Spleen (tissue), 11 donors: ENCODE data around the gene ERICH3. TPM values are rescaled to one million over a fixed set of nuclear protein-coding genes. Genes with fewer than 3 reads are reported as not detected.
A peak's percentile ranks its signal among the peaks of the same experiment; 100 is the strongest.

Experiments
- DNase-seq: peaks from one replicate; pipeline ENCODE4 v3.0.0-alpha.2; 2020
- H3K27ac ChIP-seq, 8 donors: fragments of 200-600 bp; sonication (generic) in 7 of 8; 1 replicate in 4 of 8; 2 replicates in 4 of 8; pipeline versions ENCODE4 v1.5.0 to v1.8.0; 2016 to 2021; ENCODE audit warnings: inconsistent platforms in 4 of 8, mild to moderate bottlenecking in 4 of 8, moderate library complexity in 1 of 8
- H3K27me3 ChIP-seq, 7 donors: fragments of 200-600 bp; sonication (generic) in 6 of 7; replicated peaks in 1 of 7; 1 replicate in 4 of 7; 2 replicates in 3 of 7; pipeline versions ENCODE4 v1.5.0 to v1.8.0; 2016 to 2021; ENCODE audit warnings: inconsistent platforms in 3 of 7, mild to moderate bottlenecking in 1 of 7
- H3K36me3 ChIP-seq, 6 donors: fragments of 200-600 bp; sonication (generic) in 5 of 6; 1 replicate in 4 of 6; 2 replicates in 2 of 6; pipeline versions ENCODE4 v1.5.0 to v1.8.0; 2016 to 2021; ENCODE audit warnings: inconsistent platforms in 2 of 6
- H3K4me1 ChIP-seq, 6 donors: fragments of 200-600 bp; sonication (generic) in 5 of 6; 1 replicate in 3 of 6; 2 replicates in 3 of 6; pipeline versions ENCODE4 v1.5.0 to v1.8.0; 2016 to 2021; ENCODE audit warnings: inconsistent platforms in 3 of 6
- H3K4me3 ChIP-seq, 8 donors: fragments of 200-600 bp; sonication (generic) in 7 of 8; 1 replicate in 4 of 8; 2 replicates in 4 of 8; pipeline versions ENCODE4 v1.5.0 to v1.8.0; 2016 to 2021; ENCODE audit warnings: inconsistent platforms in 4 of 8, mild to moderate bottlenecking in 4 of 8, moderate library complexity in 2 of 8
- H3K9me3 ChIP-seq, 8 donors: fragments of 200-600 bp; sonication (generic) in 7 of 8; 1 replicate in 4 of 8; 2 replicates in 4 of 8; pipeline versions ENCODE4 v1.5.0 to v1.8.0; 2016 to 2021; ENCODE audit warnings: inconsistent platforms in 4 of 8
- CTCF ChIP-seq, 11 experiments: fragments of 200-600 bp in 7 of 11; fragments of 450-650 bp in 4 of 11; sonication (generic) in 4 of 11; IDR thresholded peaks in 8 of 11; conservative IDR thresholded peaks in 3 of 11; 1 replicate in 7 of 11; 2 replicates in 4 of 11; pipeline versions ENCODE4 v1.4.0 to v1.8.0; 2016 to 2021; ENCODE audit warnings: antibody characterized with exemption in 11 of 11, inconsistent platforms in 4 of 11, mild to moderate bottlenecking in 1 of 11
- POLR2A ChIP-seq, 3 donors: fragments of 450-650 bp; IDR thresholded peaks; one replicate each; pipeline ENCODE4 v1.5.1; 2017; ENCODE audit warnings: antibody characterized with exemption in 3 of 3, mild to moderate bottlenecking in 1 of 3
- POLR2AphosphoS5 ChIP-seq, 3 donors: sonication (generic); formaldehyde crosslinking; IDR thresholded peaks; one replicate each; pipeline ENCODE4 v1.5.1; 2017; ENCODE audit warnings: antibody characterized with exemption in 3 of 3
- WGBS, 5 donors: extraction: QIAGEN DNeasy Blood & Tissue Kit in 3 of 5; methylation state at CpG; one replicate each; pipeline versions ENCODE4 v1.1.5 to v1.1.7; 2013 to 2018; 5-methylcytosine and 5-hydroxymethylcytosine counted together
- intact Hi-C: fragments of 100-400 bp; cut with DNase I; formaldehyde crosslinking; loops from one replicate; pipeline ENCODE4 v1.15.0; 2023; ENCODE audit warnings: low total_unique reads
- polyA plus RNA-seq, 3 donors: library from polyadenylated mRNA; stranded (reverse); fragments of 200-250 nt; gene quantifications; one replicate each; pipeline ENCODE4 v1.2.1, GENCODE V29; 2013
- total RNA-seq, 7 donors: library from RNA; depleted of rRNA in 3 of 7; stranded (reverse); fragments of >200 nt in 3 of 7; fragmentation: NEBNext Ultra II Directional in 4 of 7; extraction: Animal tissue kit (Norgen Biotek cat#: 25700) in 4 of 7; gene quantifications; one replicate each; pipeline versions ENCODE4 v1.1.0 to v1.2.1, GENCODE V29; 2016 to 2021
- donor health status: healthy with polysubstance abuse.
- donor health status: DM: no; HTN: no; CAD: no; lungs with moderate emphysema.
- donor health status: DM: no; HTN: no; CAD: no.
- donor health status: Bipolar disorder and iron deficiency.
- donor health status: healthy.
- donor health status: DM: no; HTN: no; CAD: no.
- donor health status: DM: yes; HTN: yes; CAD: no.

The ERICH3 gene
- total and polyA plus RNA-seq, 10 donors: 0.15 to 0.65 (median 0.35) TPM; not detected in 1

GRCh38 chr1:74578101-74578500 is 95.5 kb downstream of the ERICH3 start:
- Histone ChIP-seq H3K27me3 (no peaks in the 10 kb centered on the region), H3K36me3 (no peaks in the 10 kb centered on the region), H3K27ac (no peak overlapping the region), H3K9me3 (no peaks in the 10 kb centered on the region), H3K4me3 (no peak overlapping the region), H3K4me1 (peaks cover 0 to 6% (median 0%) of the 10 kb centered on the region in 6 donors)
- intact Hi-C loops: no loop called here
- 79 to 92% (median 89%) methylated on average over 2 of the region's 2 CpGs for WGBS, 5 donors
- TF ChIP-seq POLR2A (IDR thresholded peaks at IDR 0.05): no peak
- no peak for TF ChIP-seq POLR2AphosphoS5 (IDR thresholded peaks at IDR 0.05)
- no peak for TF ChIP-seq CTCF (IDR thresholded peaks at IDR 0.05 in 8 of 11, conservative IDR thresholded peaks at IDR 0.05 in 3 of 11)
- no peak for DNase-seq

- DNase-seq: no peak
- Histone ChIP-seq H3K27ac (no peak overlapping the region), H3K9me3 (no peaks in the 10 kb centered on the region), H3K27me3 (no peaks in the 10 kb centered on the region), H3K4me1 (no peaks in the 10 kb centered on the region), H3K4me3 (no peak overlapping the region), H3K36me3 (no peaks in the 10 kb centered on the region)
- TF ChIP-seq POLR2AphosphoS5 (IDR thresholded peaks at IDR 0.05): no peak
- TF ChIP-seq CTCF (IDR thresholded peaks at IDR 0.05 in 8 of 11, conservative IDR thresholded peaks at IDR 0.05 in 3 of 11): no peak
- TF ChIP-seq POLR2A (IDR thresholded peaks at IDR 0.05): no peak
- 76 to 90% (median 81%) methylated on average over 6 of the region's 6 CpGs for WGBS, 5 donors
- intact Hi-C loops: no loop called here
Measured at GRCh38 chr1:74571891-74572290, 101.7 kb downstream of the ERICH3 start.

GRCh38 chr1:74571493-74571800 is 102.1 kb downstream of the ERICH3 start:
- no peaks in the 10 kb centered on the region for H3K4me1 ChIP-seq
- no peaks in the 10 kb centered on the region for H3K36me3 ChIP-seq
- no peak overlapping the region for H3K27ac ChIP-seq
- H3K27me3 ChIP-seq: no peaks in the 10 kb centered on the region
- TF ChIP-seq POLR2AphosphoS5 (IDR thresholded peaks at IDR 0.05): no peak
- no peak for TF ChIP-seq POLR2A (IDR thresholded peaks at IDR 0.05)
- WGBS, 5 donors: 33 to 49% (median 35%) methylated on average over 8 of the region's 8 CpGs
- H3K4me3 ChIP-seq: no peak overlapping the region
- intact Hi-C loops: no loop called here
- DNase-seq: no peak
- no peaks in the 10 kb centered on the region for H3K9me3 ChIP-seq

DNA sequence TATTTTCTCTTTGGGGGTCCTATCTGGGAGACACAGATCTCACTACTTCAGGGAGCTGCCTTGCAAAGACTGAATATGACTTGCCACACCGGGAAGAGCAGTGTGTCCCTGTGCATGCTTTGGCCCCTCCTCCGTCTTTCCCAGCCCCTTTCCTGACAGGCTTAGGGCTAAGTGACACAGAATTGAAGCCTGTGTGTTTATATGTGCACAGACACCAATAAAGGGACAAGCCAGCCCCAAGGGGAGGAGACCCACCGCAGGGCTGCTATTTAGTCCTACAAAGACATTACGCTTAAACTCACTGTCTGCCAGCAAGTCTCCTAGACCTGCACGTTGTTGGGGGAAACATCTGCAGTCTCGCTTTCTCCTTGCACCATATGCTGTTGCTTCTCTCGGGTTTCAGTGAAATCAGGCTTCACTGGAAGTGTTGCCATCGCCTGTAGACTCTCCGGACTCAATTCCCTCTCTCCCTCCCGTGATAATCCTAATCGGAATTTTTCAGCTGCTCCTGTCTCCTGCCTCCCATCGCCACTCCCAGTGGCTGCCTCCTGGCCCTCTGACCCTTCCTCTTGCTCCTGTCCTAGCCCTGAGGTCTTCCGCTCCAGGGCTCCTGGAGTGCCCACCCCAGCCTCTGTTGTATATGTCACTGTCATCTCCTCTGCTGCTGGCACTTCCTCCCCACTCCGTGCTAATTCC is 102.6 kb downstream of the ERICH3 start:
- DNase-seq: no peak
- intact Hi-C loops: no loop called here
- Histone ChIP-seq H3K4me3 (peak overlapping the region in 1 of 8 donors; percentile 20), H3K27me3 (no peaks in the 10 kb centered on the region), H3K27ac (no peak overlapping the region), H3K9me3 (no peaks in the 10 kb centered on the region), H3K36me3 (no peaks in the 10 kb centered on the region), H3K4me1 (no peaks in the 10 kb centered on the region)
- TF ChIP-seq CTCF (IDR thresholded peaks at IDR 0.05 in 8 of 11, conservative IDR thresholded peaks at IDR 0.05 in 3 of 11) (no peak), POLR2A (IDR thresholded peaks at IDR 0.05) (no peak), POLR2AphosphoS5 (IDR thresholded peaks at IDR 0.05) (no peak)
- WGBS, 5 donors: 38 to 44% (median 44%) methylated on average over 14 of the region's 14 CpGs
